IMR-90 (cell line): Measurements from ENCODE around the gene PLCG1. TPM values are rescaled to one million over a fixed set of nuclear protein-coding genes. Genes with fewer than 3 reads are reported as not detected.

ENCODE experiments used
- ATAC-seq: fragments of 200-7000 bp; cut with Tn5 transposase; 2 replicates; pipeline ENCODE4 v1.9.1; 2020; ENCODE audit warnings: low read depth, mild to moderate bottlenecking, moderate library complexity
- BruUV-seq: library from RNA; stranded (reverse); fragments of 400-500 nt; replicated peaks from 2 replicates; lab custom pipeline; 2021; lab: Mats Ljungman, UMichigan
- CTCF ChIA-PET: fragments of 300-600 bp; formaldehyde crosslinking; extraction: SDS; loops from one replicate; lab custom pipeline; 2021; ENCODE audit warnings: antibody characterized with exemption; lab: Yijun Ruan, JAX
- POLR2A ChIA-PET: fragments of 300-600 bp; sonication (Branson Sonifier 250); formaldehyde crosslinking; loops from one replicate; lab custom pipeline; 2022; ENCODE audit warnings: antibody characterized with exemption; ENCODE audit not compliant: unreplicated experiment; lab: Charles Lee
- DNase-seq: peaks from one replicate; pipeline ENCODE4 v3.0.0; 2013
- H2AFZ ChIP-seq: replicated peaks from 2 replicates; pipeline ENCODE3; 2013; ENCODE audit warnings: low read length, mild to moderate bottlenecking; ENCODE audit not compliant: poor library complexity
- H2AK5ac ChIP-seq: 2 replicates; pipeline ENCODE4 v1.6.1; 2013; ENCODE audit warnings: low read depth, low read length, inconsistent platforms
- H2AK9ac ChIP-seq: replicated peaks from 2 replicates; pipeline ENCODE3; 2013; ENCODE audit warnings: mild to moderate bottlenecking, low read depth, low read length, moderate library complexity; ENCODE audit not compliant: poor library complexity
- H2BK120ac ChIP-seq: 2 replicates; pipeline ENCODE4 v1.6.1; 2013; ENCODE audit warnings: low read depth, low read length, inconsistent platforms
- H2BK15ac ChIP-seq: 3 replicates; pipeline ENCODE4 v1.6.1; 2013; ENCODE audit warnings: low read depth, low read length, inconsistent platforms
- H2BK20ac ChIP-seq: 2 replicates; pipeline ENCODE4 v1.6.1; 2013; ENCODE audit warnings: low read depth, mild to moderate bottlenecking, inconsistent platforms, low read length, moderate library complexity
- H2BK5ac ChIP-seq: 2 replicates; pipeline ENCODE4 v1.6.1; 2013; ENCODE audit warnings: mild to moderate bottlenecking, low read depth, low read length, inconsistent platforms; ENCODE audit not compliant: poor library complexity, severe bottlenecking
- H3K14ac ChIP-seq: replicated peaks from 2 replicates; pipeline ENCODE4 v1.6.1; 2013; ENCODE audit warnings: low read depth, low read length, inconsistent platforms
- H3K18ac ChIP-seq: 2 replicates; pipeline ENCODE4 v1.6.1; 2013; ENCODE audit warnings: low read depth, low read length, control low read depth
- H3K23ac ChIP-seq: 2 replicates; pipeline ENCODE4 v1.6.1; 2013; ENCODE audit warnings: low read depth, low read length, inconsistent platforms
- H3K27ac ChIP-seq: 2 replicates; pipeline ENCODE4 v1.5.1; 2013; ENCODE audit warnings: mild to moderate bottlenecking, control low read depth, low read length; ENCODE audit not compliant: insufficient read depth
- H3K27me3 ChIP-seq: 2 replicates; pipeline ENCODE4 v1.6.1; 2013; ENCODE audit warnings: low read length; ENCODE audit not compliant: control insufficient read depth, insufficient read depth
- H3K36me3 ChIP-seq: 2 replicates; pipeline ENCODE4 v1.6.1; 2013; ENCODE audit warnings: low read length, mixed read lengths; ENCODE audit not compliant: control insufficient read depth, insufficient read depth
- H3K4ac ChIP-seq: 2 replicates; pipeline ENCODE4 v1.6.1; 2013; ENCODE audit warnings: low read depth, low read length, inconsistent platforms
- H3K4me1 ChIP-seq: 2 replicates; pipeline ENCODE4 v1.6.1; 2013; ENCODE audit warnings: low read length, mixed read lengths; ENCODE audit not compliant: control insufficient read depth, insufficient read depth
- H3K4me2 ChIP-seq: 2 replicates; pipeline ENCODE4 v1.6.1; 2013; ENCODE audit warnings: low read depth, mild to moderate bottlenecking, control low read depth, low read length, moderate library complexity
- H3K4me3 ChIP-seq: 2 replicates; pipeline ENCODE4 v1.5.1; 2013; ENCODE audit warnings: low read depth, mild to moderate bottlenecking, control low read depth, low read length, moderate library complexity; ENCODE audit not compliant: insufficient read depth
- H3K56ac ChIP-seq: 2 replicates; pipeline ENCODE4 v1.6.1; 2013; ENCODE audit warnings: low read length, inconsistent platforms; ENCODE audit not compliant: insufficient read depth; ENCODE audit errors: extremely low read depth
- H3K79me1 ChIP-seq, 2 experiments: 2 replicates each; pipeline ENCODE4 v1.6.1; 2013; ENCODE audit warnings: low read length in 2 of 2, inconsistent platforms in 1 of 2, low read depth in 1 of 2
- H3K9ac ChIP-seq: 2 replicates; pipeline ENCODE4 v1.6.1; 2013; ENCODE audit warnings: low read depth, low read length, control low read depth
- H3K9me1 ChIP-seq: 2 replicates; pipeline ENCODE4 v1.6.1; 2013; ENCODE audit warnings: low read length, inconsistent platforms; ENCODE audit not compliant: insufficient read depth
- H3K9me3 ChIP-seq: 2 replicates; pipeline ENCODE4 v1.6.1; 2013; ENCODE audit warnings: low read length; ENCODE audit not compliant: control insufficient read depth, insufficient read depth
- H4K20me1 ChIP-seq: 2 replicates; pipeline ENCODE4 v1.6.1; 2013; ENCODE audit warnings: low read length, inconsistent platforms; ENCODE audit not compliant: insufficient read depth
- H4K5ac ChIP-seq: 2 replicates; pipeline ENCODE4 v1.6.1; 2013; ENCODE audit warnings: mild to moderate bottlenecking, low read depth, low read length, control low read depth
- H4K8ac ChIP-seq, 2 experiments: 2 replicates each; pipeline ENCODE4 v1.6.1; 2013; ENCODE audit warnings: low read depth in 2 of 2, low read length in 2 of 2, control low read depth in 1 of 2, inconsistent platforms in 1 of 2
- H4K91ac ChIP-seq: 2 replicates; pipeline ENCODE4 v1.6.1; 2013; ENCODE audit warnings: low read depth, low read length, inconsistent platforms; ENCODE audit not compliant: insufficient read depth
- CEBPB ChIP-seq: IDR thresholded peaks from 2 replicates; pipeline ENCODE4 v1.6.1; 2012; ENCODE audit warnings: low read depth, low read length, improper control_type of control experiment
- CHD1 ChIP-seq: IDR thresholded peaks from 2 replicates; pipeline ENCODE4 v1.6.1; 2012; ENCODE audit warnings: low read depth, low read length, improper control_type of control experiment
- WGBS, 2 experiments: methylation state at CpG; one replicate each; pipeline versions ENCODE4 v1.1.5 to v1.1.7; 2013; ENCODE audit warnings: missing lambda C conversion rate in 2 of 2; ENCODE audit not compliant: insufficient read length in 1 of 2; ENCODE audit errors: extremely low coverage in 2 of 2; 5-methylcytosine and 5-hydroxymethylcytosine counted together
- dilution Hi-C: fragments of 300-500 bp; cut with HindIII; formaldehyde crosslinking; loops from one replicate; pipeline ENCODE4 v1.14.3; 2018; ENCODE audit warnings: low sequenced_read_pairs; ENCODE audit not compliant: unreplicated experiment
- in situ Hi-C: fragments of 300-500 bp; cut with MboI; formaldehyde crosslinking; loops from 3 replicates; pipeline ENCODE4 v1.14.3; 2019; ENCODE audit warnings: low sequenced_read_pairs, inconsistent platforms, mixed read lengths
- intact Hi-C: fragments of 100-400 bp; cut with micrococcal nuclease; formaldehyde crosslinking; loops from 2 replicates; pipeline ENCODE4 v1.10.0; 2022
- polyA plus RNA-seq, 3 experiments: library from polyadenylated mRNA; depleted of rRNA; stranded (reverse); fragments of >200 nt; gene quantifications; 2 replicates each; pipeline ENCODE4 v1.2.3, GENCODE V29; 2012; ENCODE audit warnings: low replicate concordance in 1 of 3
- total RNA-seq: library from RNA; depleted of rRNA; stranded (reverse); fragments of >200 nt; gene quantifications from 2 replicates; pipeline ENCODE4 v1.2.3, GENCODE V29; 2012

The PLCG1 gene
- total and polyA plus RNA-seq, 2 of the 4 experiments (the other 2 are of a cell fraction): 59.1 to 69.1 TPM

- no peak overlapping the region; the same call in 1 of the 2 replicates for H4K91ac ChIP-seq
- H3K4me3 ChIP-seq: no peak overlapping the region
- intact Hi-C loops: no loop called here
- BruUV-seq: no TSS peak
- H2BK15ac ChIP-seq: no peak overlapping the region
- H2AK5ac ChIP-seq: no peak overlapping the region
- no peak overlapping the region for H4K8ac ChIP-seq
- dilution Hi-C loops: no loop called here
- 0 out of 2 replicates have a peak overlapping the region, but pooled peaks have one; percentile 13 for H3K4me2 ChIP-seq
- TF ChIP-seq CEBPB (peak; percentile 85), CHD1 (no peak)
- no peak overlapping the region for H3K14ac ChIP-seq
- peaks cover 17% of the 10 kb centered on the region for H3K4me1 ChIP-seq
- peaks cover 17 to 37% of the 10 kb centered on the region in 2 experiments for H3K79me1 ChIP-seq
- peaks cover 48% of the 10 kb centered on the region for H3K36me3 ChIP-seq
- H3K27me3 ChIP-seq: no peaks in the 10 kb centered on the region
- 0 out of 2 replicates have a peak overlapping the region, but pooled peaks have one; percentile 19 for H4K5ac ChIP-seq
- H3K4ac ChIP-seq: no peak overlapping the region
- H2AK9ac ChIP-seq: no peak overlapping the region
- H3K9ac ChIP-seq: no peak overlapping the region
- H3K18ac ChIP-seq: peak overlapping the region; percentile 20; the same call in 1 of the 2 replicates
- H2AFZ ChIP-seq: no peak overlapping the region
- peaks cover 3% of the 10 kb centered on the region; the same call in 1 of the 2 replicates for H3K9me1 ChIP-seq
- peak overlapping the region; percentile 59 for H2BK5ac ChIP-seq
- no peaks in the 10 kb centered on the region for H3K9me3 ChIP-seq
- POLR2A ChIA-PET: interaction anchor here (1.0 kb wide), 1 partner anchor 108 kb away, joined by 10 read pairs; no protein-coding TSS in a partner anchor
- peak overlapping the region; percentile 6; the same call in 1 of the 2 replicates for H2BK20ac ChIP-seq
- no peaks in the 10 kb centered on the region for H4K20me1 ChIP-seq
- ATAC-seq (peak; percentile 49), DNase-seq (peak; percentile 73)
- CTCF ChIA-PET: interaction anchor here (0.7 kb wide), 1 partner anchor 17 kb away, joined by 4 read pairs; no protein-coding TSS in a partner anchor
- in situ Hi-C loops: no loop called here
- peak overlapping the region; percentile 19; the same call in 1 of the 2 replicates for H3K27ac ChIP-seq
- H2BK120ac ChIP-seq: no peak overlapping the region
- no CpG with 5 or more reads among the region's 4 CpGs for WGBS, 2 experiments
- no peak overlapping the region for H3K23ac ChIP-seq
- no peak overlapping the region for H3K56ac ChIP-seq
These were observed 38.6 kb upstream of the PLCG1 start for GRCh38 chr20:41098703-41099250.
